GM13977 (cell line): ENCODE results near the gene NECAB2.

Source experiments
- DNase-seq: peaks from one replicate; pipeline ENCODE4 v3.0.0; 2012; ENCODE audit warnings: low spot score
- in situ Hi-C: fragments of 300-500 bp; cut with MboI; formaldehyde crosslinking; loops from one replicate; pipeline ENCODE4 v1.12.0; 2022; ENCODE audit warnings: low sequenced_read_pairs, low pct_unique_long_range_greater_than_20kb, mixed read lengths, inconsistent platforms; ENCODE audit not compliant: unreplicated experiment
- TF ChIP-seq, protein P1 (sequence below): IDR thresholded peaks from 2 replicates; pipeline ENCODE4 v1.5.1; 2012; ENCODE audit warnings: mild to moderate bottlenecking, control low read depth; ENCODE audit not compliant: insufficient read depth; ENCODE audit errors: extremely low read depth, missing control alignments

The NECAB2 gene

DNA sequence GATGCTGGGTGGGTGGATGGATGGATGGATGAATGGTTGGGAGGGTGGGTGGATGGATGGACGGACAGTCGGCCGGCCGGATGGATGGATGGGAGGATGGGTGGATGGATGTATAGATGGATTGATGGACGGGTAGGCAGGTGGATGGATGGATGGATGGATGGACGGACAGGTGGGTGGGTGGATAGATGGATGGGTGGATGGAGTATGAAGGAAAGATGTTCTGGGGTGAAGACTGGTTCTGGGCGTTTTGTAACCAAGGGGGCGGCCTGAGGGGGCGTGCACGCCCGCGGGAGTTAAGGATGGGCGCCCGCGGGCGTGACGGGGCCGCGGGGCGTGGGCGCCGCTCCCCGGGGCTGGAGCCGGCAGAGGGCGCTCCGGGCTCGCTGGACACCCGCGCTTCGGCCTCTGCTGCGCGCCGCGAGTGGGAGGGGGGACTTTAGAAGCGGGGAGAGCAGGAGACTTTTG, at the start of gene NECAB2:
Gene NECAB2, plus strand, starts transcription at position 407 of the 468 bp plus-strand sequence. CDS start 405 bp downstream, outside the sequence.
- peak; percentile 89 for DNase-seq
- TF ChIP-seq, protein P1, sequence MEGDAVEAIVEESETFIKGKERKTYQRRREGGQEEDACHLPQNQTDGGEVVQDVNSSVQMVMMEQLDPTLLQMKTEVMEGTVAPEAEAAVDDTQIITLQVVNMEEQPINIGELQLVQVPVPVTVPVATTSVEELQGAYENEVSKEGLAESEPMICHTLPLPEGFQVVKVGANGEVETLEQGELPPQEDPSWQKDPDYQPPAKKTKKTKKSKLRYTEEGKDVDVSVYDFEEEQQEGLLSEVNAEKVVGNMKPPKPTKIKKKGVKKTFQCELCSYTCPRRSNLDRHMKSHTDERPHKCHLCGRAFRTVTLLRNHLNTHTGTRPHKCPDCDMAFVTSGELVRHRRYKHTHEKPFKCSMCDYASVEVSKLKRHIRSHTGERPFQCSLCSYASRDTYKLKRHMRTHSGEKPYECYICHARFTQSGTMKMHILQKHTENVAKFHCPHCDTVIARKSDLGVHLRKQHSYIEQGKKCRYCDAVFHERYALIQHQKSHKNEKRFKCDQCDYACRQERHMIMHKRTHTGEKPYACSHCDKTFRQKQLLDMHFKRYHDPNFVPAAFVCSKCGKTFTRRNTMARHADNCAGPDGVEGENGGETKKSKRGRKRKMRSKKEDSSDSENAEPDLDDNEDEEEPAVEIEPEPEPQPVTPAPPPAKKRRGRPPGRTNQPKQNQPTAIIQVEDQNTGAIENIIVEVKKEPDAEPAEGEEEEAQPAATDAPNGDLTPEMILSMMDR: peak; percentile 67
- in situ Hi-C loops: loop anchor here (25.0 kb wide), 1 partner anchor 94 kb away; no protein-coding TSS in a partner anchor

DNA sequence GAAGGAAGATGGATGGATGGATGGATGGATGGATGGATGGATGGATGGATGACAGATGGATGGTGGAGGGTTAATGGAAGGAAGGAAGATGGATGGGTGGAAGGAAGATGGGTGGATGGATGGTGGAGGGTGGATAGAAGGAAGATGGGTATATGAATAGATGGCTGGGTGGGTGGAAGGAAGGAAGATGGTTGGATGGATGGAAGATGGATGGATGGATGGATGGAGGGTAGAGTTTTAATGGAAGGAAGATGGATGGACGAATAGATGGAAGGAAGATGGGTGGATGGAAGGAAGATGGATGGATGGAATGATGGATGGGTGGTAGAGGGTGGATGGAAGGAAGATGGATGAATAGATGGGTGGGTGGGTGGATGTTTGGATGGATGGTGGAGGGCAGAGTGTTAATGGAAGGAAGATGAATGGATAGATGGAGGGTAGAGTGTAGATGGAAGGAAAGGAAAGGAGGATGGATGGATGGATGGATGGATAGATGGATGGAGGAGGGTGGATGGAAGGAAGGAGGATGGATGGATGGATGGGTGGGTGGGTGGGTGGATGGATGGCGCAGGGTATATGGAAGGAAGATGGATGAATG, 47.1 kb upstream of the NECAB2 start:
- no peak for DNase-seq
- in situ Hi-C loops: no loop called here
- TF ChIP-seq, protein P1: no peak

DNA sequence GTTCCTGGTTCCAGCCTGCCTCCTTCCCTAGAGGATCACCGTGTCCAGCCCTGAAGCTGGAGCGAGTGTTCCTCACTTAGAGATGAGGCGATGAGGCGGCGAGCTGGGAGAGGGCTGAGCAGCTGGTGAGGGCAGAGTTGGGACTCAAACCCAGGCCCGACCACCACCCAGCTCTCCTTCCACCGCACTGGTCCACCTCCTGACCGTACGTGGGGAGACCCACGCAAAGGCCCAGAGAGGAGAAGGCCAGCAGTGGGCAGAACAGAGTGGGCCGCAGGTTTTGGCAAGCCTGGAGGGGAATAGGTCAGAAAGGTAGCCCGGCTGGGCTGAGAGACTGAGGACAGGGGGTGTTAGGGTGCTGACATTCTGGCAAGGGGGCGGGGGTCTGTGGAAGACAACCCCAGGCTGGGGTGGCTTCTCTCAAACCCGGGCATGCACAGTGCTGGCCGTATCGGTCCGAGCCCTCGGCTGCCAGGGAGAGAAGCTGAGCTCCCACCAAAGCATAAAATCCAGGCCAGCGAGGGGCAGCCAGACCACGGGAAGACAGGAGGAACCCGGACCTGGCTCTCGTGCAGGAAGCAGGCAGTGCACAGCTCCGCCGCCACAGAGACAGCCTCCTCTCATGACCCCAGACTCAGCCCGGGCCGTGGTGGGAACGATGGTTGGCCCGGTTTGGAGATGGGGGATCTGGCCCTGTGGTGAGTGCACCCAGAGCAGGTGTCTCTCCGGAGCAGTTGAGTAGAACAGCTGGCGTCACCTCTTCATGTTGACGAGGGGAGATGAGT, 44.3 kb upstream of the NECAB2 start:
- DNase-seq: no peak
- TF ChIP-seq, protein P1: no peak
- in situ Hi-C loops: no loop called here

DNA sequence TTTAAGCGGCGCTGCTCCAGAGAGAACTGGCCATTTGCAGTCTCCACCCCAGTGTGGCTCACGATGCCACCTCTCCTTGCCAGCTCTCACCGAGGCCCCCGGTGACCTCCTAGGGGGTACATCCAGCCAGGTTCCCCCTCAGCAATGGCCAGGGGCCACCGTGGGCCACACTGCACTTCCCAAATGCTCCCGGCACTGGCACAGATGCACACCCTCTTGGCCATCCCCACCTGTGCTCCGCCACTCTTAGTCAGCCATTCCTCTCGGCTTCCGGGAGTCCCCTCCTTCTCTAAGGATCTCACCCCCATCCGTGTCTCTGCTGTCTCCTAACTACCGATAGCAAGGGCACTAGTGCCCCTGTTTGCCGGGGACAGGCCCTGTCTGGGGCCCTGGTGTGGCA, 43.4 kb upstream of the NECAB2 start:
- in situ Hi-C loops: no loop called here
- TF ChIP-seq, protein P1: no peak
- DNase-seq: no peak

DNA sequence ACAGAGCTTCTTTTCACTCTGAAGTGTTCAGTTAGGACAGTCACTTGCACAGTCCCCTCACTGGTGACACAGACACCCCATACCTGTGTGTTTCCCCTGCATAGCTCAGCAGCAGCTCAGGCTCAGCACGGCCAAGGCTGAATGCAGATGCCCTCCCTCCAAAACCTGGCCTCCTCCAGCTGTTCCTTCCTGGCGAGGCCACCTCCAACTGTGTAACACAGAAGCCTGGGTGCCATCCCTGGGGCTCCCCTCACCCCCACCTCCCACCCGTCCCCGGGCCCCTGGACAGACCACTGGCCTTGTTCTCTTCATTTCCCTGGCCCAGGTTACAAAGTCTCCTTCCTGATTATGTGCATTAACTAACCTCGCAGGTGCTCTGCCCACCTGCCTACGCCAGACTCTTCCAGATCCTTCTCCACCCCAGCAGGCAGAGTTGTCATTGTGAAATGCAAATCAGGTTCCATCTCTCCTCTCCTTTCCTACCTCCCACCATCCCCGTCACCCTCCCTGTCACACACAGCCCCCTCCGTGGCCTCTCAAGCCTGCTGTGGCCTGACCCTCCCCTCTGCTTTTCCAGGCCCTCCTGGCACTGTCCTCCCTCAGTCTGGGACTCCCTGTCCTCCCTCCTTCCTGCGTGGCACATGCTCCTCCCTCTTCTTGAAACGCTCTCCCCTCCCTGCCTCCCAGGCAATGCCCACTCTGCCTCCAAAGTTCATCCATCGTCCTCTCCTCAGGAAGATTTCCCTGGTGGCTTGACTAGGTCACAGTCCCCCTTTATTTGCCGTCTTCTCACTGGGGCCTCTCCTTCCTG, 42.7 kb upstream of the NECAB2 start:
- no peak for DNase-seq
- in situ Hi-C loops: no loop called here

More for the DNA sequence above, 42.7 kb upstream of the NECAB2 start:
- TF ChIP-seq, protein P1: no peak
